NOMO-1 (cell line): Measurements from ENCODE around the gene AP5Z1.

ENCODE experiments used
- DNase-seq, 2 experiments: peaks; one replicate each; lab custom pipeline; 2025; ENCODE audit not compliant: unreplicated experiment in 2 of 2; lab: John Stamatoyannopoulos, UW

The AP5Z1 gene

GRCh38 chr7:4775250-4775847, at the start of gene AP5Z1:
Gene AP5Z1 (plus strand): TSS chr7:4775623. CDS start chr7:4775716, 93 bp downstream.
- DNase-seq = peak; percentile 87 to 95

GRCh38 chr7:4725850-4726450, 49.5 kb upstream of the AP5Z1 start:
- DNase-seq = no peak

- no peak for DNase-seq
Observed at GRCh38 chr7:4726566-4726965, 48.9 kb upstream of the AP5Z1 start.

GRCh38 chr7:4727914-4728705, 47.3 kb upstream of the AP5Z1 start:
- DNase-seq = no peak

- no peak for DNase-seq
Observed at GRCh38 chr7:4729266-4729665, 46.2 kb upstream of the AP5Z1 start.

GRCh38 chr7:4730276-4730675, 45.1 kb upstream of the AP5Z1 start:
- no peak for DNase-seq

GRCh38 chr7:4730971-4731370, 44.5 kb upstream of the AP5Z1 start:
- no peak for DNase-seq

- DNase-seq = no peak
Observed at GRCh38 chr7:4731803-4732202, 43.6 kb upstream of the AP5Z1 start.

GRCh38 chr7:4733936-4734528, 41.4 kb upstream of the AP5Z1 start:
- no peak for DNase-seq

- no peak for DNase-seq
Observed at GRCh38 chr7:4734587-4735345, 40.7 kb upstream of the AP5Z1 start.

- DNase-seq = no peak
Observed at GRCh38 chr7:4737300-4737699, 38.1 kb upstream of the AP5Z1 start.

- no peak for DNase-seq
Observed at GRCh38 chr7:4738711-4739527, 36.5 kb upstream of the AP5Z1 start.

- DNase-seq = no peak
Observed at GRCh38 chr7:4739528-4739992, 35.9 kb upstream of the AP5Z1 start.

- DNase-seq = no peak
Observed at GRCh38 chr7:4740796-4741195, 34.6 kb upstream of the AP5Z1 start.

GRCh38 chr7:4742051-4742573, 33.3 kb upstream of the AP5Z1 start:
- no peak for DNase-seq

- no peak for DNase-seq
Observed at GRCh38 chr7:4742852-4743251, 32.6 kb upstream of the AP5Z1 start.

- peak; percentile 48 to 69 for DNase-seq
Observed at GRCh38 chr7:4744391-4745264, 30.8 kb upstream of the AP5Z1 start.

- peak; percentile 15 to 59 for DNase-seq
Observed at GRCh38 chr7:4745265-4745919, 30.0 kb upstream of the AP5Z1 start.
